Duodenal mucosa (tissue), 2 donors: Measurements from ENCODE around the gene TMPRSS6.

Experiments used
- H3K27ac ChIP-seq: one replicate; pipeline ENCODE4 v1.7.0; 2013; ENCODE audit warnings: low read depth, low read length
- H3K27me3 ChIP-seq, 2 donors: one replicate each; pipeline ENCODE4 v1.7.0; 2013; ENCODE audit warnings: low read length in 2 of 2, control low read depth in 1 of 2; ENCODE audit not compliant: insufficient read depth in 2 of 2, control insufficient read depth in 1 of 2
- H3K36me3 ChIP-seq, 2 donors: one replicate each; pipeline ENCODE4 v1.7.0; 2013; ENCODE audit warnings: low read length in 2 of 2, control low read depth in 1 of 2; ENCODE audit not compliant: insufficient read depth in 2 of 2, control insufficient read depth in 1 of 2
- H3K4me1 ChIP-seq, 2 donors: one replicate each; pipeline ENCODE4 v1.7.0; 2013; ENCODE audit warnings: low read length in 2 of 2, control low read depth in 1 of 2; ENCODE audit not compliant: insufficient read depth in 2 of 2, control insufficient read depth in 1 of 2
- H3K4me3 ChIP-seq, 2 donors: one replicate each; pipeline ENCODE4 v1.7.0; 2013; ENCODE audit warnings: low read length in 2 of 2, low read depth in 1 of 2
- H3K9ac ChIP-seq, 2 donors: one replicate each; pipeline ENCODE4 v1.7.0; 2013; ENCODE audit warnings: low read length in 2 of 2, low read depth in 1 of 2
- H3K9me3 ChIP-seq, 2 donors: one replicate each; pipeline ENCODE4 v1.7.0; 2013; ENCODE audit warnings: low read length in 2 of 2, control low read depth in 1 of 2; ENCODE audit not compliant: control insufficient read depth in 1 of 2

Gene TMPRSS6

GRCh38 chr22:37117092-37117491 is 7.6 kb upstream of the TMPRSS6 start:
- Histone ChIP-seq H3K9me3 (no peaks in the 10 kb centered on the region), H3K4me1 (no peaks in the 10 kb centered on the region), H3K36me3 (no peaks in the 10 kb centered on the region), H3K27me3 (no peaks in the 10 kb centered on the region), H3K27ac (no peak overlapping the region), H3K4me3 (no peak overlapping the region), H3K9ac (no peak overlapping the region)

DNA sequence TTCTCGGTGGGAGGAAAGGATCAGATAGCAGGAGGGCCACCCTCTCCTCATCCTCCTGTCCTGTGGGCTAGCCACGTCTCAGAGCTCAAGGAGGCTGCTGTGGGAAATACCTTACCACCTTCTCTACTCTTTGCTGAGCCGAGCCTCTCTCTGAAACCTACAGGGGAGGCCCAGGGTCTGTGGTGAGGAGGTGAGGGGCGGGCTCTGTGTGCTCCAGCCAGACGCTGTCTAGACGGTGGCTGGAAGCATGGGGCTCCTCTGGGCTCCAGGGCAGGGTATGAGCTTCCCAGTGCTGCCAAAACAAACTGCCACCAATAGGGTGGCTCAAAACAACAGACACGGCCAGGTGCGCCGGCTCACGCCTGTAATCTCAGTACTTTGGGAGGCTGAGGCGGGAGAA is 5.5 kb upstream of the TMPRSS6 start:
- no peaks in the 10 kb centered on the region for H3K9me3 ChIP-seq
- no peak overlapping the region for H3K9ac ChIP-seq
- H3K4me1 ChIP-seq, result no peaks in the 10 kb centered on the region
- no peaks in the 10 kb centered on the region for H3K27me3 ChIP-seq
- H3K27ac ChIP-seq, result no peak overlapping the region
- H3K36me3 ChIP-seq, result no peaks in the 10 kb centered on the region
- no peak overlapping the region for H3K4me3 ChIP-seq

GRCh38 chr22:37113757-37114156 is 4.2 kb upstream of the TMPRSS6 start:
- H3K4me1 ChIP-seq, result no peaks in the 10 kb centered on the region
- no peak overlapping the region for H3K27ac ChIP-seq
- no peaks in the 10 kb centered on the region for H3K36me3 ChIP-seq
- H3K9me3 ChIP-seq, result no peaks in the 10 kb centered on the region
- H3K4me3 ChIP-seq, result no peak overlapping the region
- no peak overlapping the region for H3K9ac ChIP-seq
- H3K27me3 ChIP-seq, result no peaks in the 10 kb centered on the region

GRCh38 chr22:37112084-37112728 is 2.7 kb upstream of the TMPRSS6 start:
- peaks cover 3 to 8% of the 10 kb centered on the region in 2 donors for H3K4me1 ChIP-seq
- no peak overlapping the region for H3K9ac ChIP-seq
- H3K27me3 ChIP-seq, result no peaks in the 10 kb centered on the region
- H3K36me3 ChIP-seq, result no peaks in the 10 kb centered on the region
- no peaks in the 10 kb centered on the region for H3K9me3 ChIP-seq
- H3K4me3 ChIP-seq, result no peak overlapping the region
- no peak overlapping the region for H3K27ac ChIP-seq

GRCh38 chr22:37111156-37111717 is 1.7 kb upstream of the TMPRSS6 start:
- H3K27me3 ChIP-seq, result no peaks in the 10 kb centered on the region
- H3K27ac ChIP-seq, result no peak overlapping the region
- no peak overlapping the region for H3K9ac ChIP-seq
- H3K4me3 ChIP-seq, result no peak overlapping the region
- H3K36me3 ChIP-seq, result no peaks in the 10 kb centered on the region
- H3K9me3 ChIP-seq, result no peaks in the 10 kb centered on the region
- H3K4me1 ChIP-seq, result peaks cover 3 to 8% of the 10 kb centered on the region in 2 donors

DNA sequence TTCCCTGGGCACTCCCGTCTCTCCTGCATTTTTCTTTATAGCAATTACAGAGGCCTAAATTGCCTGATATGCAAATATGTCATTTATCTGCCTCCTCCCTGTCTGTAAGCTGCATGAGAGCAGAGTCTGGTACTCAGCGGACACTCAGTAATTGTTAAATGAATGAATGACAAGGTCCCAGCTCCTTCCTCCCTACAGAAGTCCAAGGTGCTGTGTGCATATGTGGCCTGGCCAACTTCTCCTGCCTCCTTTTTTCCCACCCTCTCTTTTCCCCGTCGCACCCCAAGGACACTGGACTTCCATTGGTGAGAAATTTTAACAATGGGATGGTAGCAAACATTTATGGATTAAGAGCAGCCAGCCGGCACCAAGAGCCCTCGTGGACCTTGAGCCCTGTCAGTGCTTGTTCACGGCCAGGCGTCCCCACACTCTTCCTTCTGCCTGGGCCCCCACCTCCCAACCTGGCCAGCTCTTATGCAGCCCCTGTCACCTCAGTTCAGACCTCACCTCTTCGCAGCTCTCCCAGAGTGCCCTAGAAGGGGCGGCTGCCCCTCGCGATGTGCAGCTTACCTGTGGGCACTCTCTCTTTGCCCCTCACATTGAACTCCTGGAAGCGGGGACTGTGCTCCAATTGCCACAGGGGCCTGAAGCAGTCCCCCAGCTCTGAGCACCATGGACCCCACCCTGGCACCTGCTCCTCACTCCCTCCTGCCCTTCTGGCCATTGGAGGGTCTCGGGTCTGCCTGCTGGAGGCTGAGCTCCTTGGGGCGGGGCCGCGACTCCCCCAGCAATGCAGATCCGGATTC is 1.5 kb downstream of the TMPRSS6 start:
- Histone ChIP-seq H3K9ac (no peak overlapping the region), H3K4me3 (no peak overlapping the region), H3K27me3 (no peaks in the 10 kb centered on the region), H3K4me1 (peaks cover 3 to 8% of the 10 kb centered on the region in 2 donors), H3K27ac (no peak overlapping the region), H3K9me3 (no peaks in the 10 kb centered on the region), H3K36me3 (no peaks in the 10 kb centered on the region)

- no peaks in the 10 kb centered on the region for H3K9me3 ChIP-seq
- no peaks in the 10 kb centered on the region for H3K36me3 ChIP-seq
- no peaks in the 10 kb centered on the region for H3K27me3 ChIP-seq
- no peak overlapping the region for H3K4me3 ChIP-seq
- no peak overlapping the region for H3K9ac ChIP-seq
- no peak overlapping the region for H3K27ac ChIP-seq
- H3K4me1 ChIP-seq, result peaks cover 9 to 16% of the 10 kb centered on the region in 2 donors
Measured at GRCh38 chr22:37105990-37106389, 3.5 kb downstream of the TMPRSS6 start.

- no peak overlapping the region for H3K4me3 ChIP-seq
- no peak overlapping the region for H3K9ac ChIP-seq
- H3K4me1 ChIP-seq, result peaks cover 15 to 23% of the 10 kb centered on the region in 2 donors
- no peaks in the 10 kb centered on the region for H3K9me3 ChIP-seq
- no peaks in the 10 kb centered on the region for H3K36me3 ChIP-seq
- H3K27me3 ChIP-seq, result no peaks in the 10 kb centered on the region
- H3K27ac ChIP-seq, result no peak overlapping the region
Measured at GRCh38 chr22:37105154-37105553, 4.4 kb downstream of the TMPRSS6 start.

DNA sequence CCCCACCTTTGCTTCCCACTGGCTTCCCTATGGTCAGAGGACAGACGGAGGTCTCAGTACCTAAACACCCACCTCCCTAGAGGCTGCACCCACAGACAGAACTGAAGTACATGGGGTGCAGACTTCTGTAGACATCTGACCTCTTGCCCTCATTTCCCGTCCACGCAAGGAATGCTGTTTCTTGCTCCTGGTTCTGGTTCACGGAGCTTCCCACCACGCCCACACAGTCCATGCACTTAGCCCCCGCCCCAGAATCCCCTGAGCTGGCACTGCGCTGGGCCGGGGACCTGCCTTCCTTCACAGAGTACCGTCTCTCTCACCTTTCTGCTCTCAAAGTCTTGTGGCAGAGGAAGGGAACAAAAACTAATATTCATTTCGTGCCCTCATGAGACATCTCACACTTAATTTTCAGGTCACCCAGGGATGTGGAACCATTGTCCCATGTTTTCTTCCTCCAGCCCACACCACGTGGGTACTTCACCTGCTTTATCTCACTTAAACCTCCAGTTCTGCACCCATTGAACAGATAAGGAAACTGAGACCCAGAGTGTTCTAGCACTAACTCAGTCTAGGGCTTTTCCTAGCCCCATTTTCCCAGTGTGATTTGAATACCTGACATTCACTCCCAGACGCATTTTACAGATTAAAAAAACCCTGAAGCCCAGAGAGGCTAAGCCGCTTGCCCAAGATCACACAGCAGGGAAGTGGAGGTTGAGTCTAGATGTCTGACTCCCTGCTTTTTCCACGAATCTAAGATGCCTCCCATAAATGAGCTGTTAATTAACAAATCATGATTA is 5.7 kb downstream of the TMPRSS6 start:
- H3K9ac ChIP-seq, result no peak overlapping the region
- H3K4me3 ChIP-seq, result no peak overlapping the region
- H3K27ac ChIP-seq, result no peak overlapping the region
- H3K4me1 ChIP-seq, result peaks cover 20 to 25% of the 10 kb centered on the region in 2 donors
- H3K27me3 ChIP-seq, result no peaks in the 10 kb centered on the region
- H3K36me3 ChIP-seq, result no peaks in the 10 kb centered on the region
- no peaks in the 10 kb centered on the region for H3K9me3 ChIP-seq

GRCh38 chr22:37103151-37103550 is 6.4 kb downstream of the TMPRSS6 start:
- peaks cover 0 to 5% of the 10 kb centered on the region in 2 donors for H3K27me3 ChIP-seq
- H3K36me3 ChIP-seq, result no peaks in the 10 kb centered on the region
- H3K4me3 ChIP-seq, result no peak overlapping the region
- H3K4me1 ChIP-seq, result peaks cover 20 to 24% of the 10 kb centered on the region in 2 donors
- no peaks in the 10 kb centered on the region for H3K9me3 ChIP-seq
- H3K9ac ChIP-seq, result no peak overlapping the region
- H3K27ac ChIP-seq, result no peak overlapping the region
